ENCODE results near the gene PDGFB.

Gene PDGFB

GRCh38 chr22:39238966-39239505, 5.7 kb downstream of the PDGFB start:
- no peak for DNase-seq

GRCh38 chr22:39238561-39238960, 6.2 kb downstream of the PDGFB start:
- DNase-seq, result no peak

GRCh38 chr22:39238101-39238466, 6.7 kb downstream of the PDGFB start:
- DNase-seq, result no peak

GRCh38 chr22:39237318-39238100, 7.3 kb downstream of the PDGFB start:
- peak in 1 of 2 experiments; percentile 55 for DNase-seq

- DNase-seq, result peak in 1 of 2 experiments; percentile 27
Measured at GRCh38 chr22:39236321-39237317, 8.2 kb downstream of the PDGFB start.

- DNase-seq, result peak in 1 of 2 experiments; percentile 30
Measured at GRCh38 chr22:39234867-39235687, 9.7 kb downstream of the PDGFB start.

- no peak for DNase-seq
Measured at GRCh38 chr22:39234472-39234787, 10.4 kb downstream of the PDGFB start.

GRCh38 chr22:39233710-39234471, 10.9 kb downstream of the PDGFB start:
- no peak for DNase-seq

GRCh38 chr22:39232806-39233709, 11.7 kb downstream of the PDGFB start:
- DNase-seq, result no peak

GRCh38 chr22:39232246-39232645, 12.5 kb downstream of the PDGFB start:
- no peak for DNase-seq

GRCh38 chr22:39231197-39231950, 13.4 kb downstream of the PDGFB start:
- DNase-seq, result no peak

- no peak for DNase-seq
Measured at GRCh38 chr22:39230261-39231196, 14.3 kb downstream of the PDGFB start.

- DNase-seq, result no peak
Measured at GRCh38 chr22:39229688-39230260, 15.0 kb downstream of the PDGFB start.

GRCh38 chr22:39229075-39229474, 15.7 kb downstream of the PDGFB start:
- DNase-seq, result no peak

GRCh38 chr22:39227542-39228272, 17.1 kb downstream of the PDGFB start:
- no peak for DNase-seq

- no peak for DNase-seq
Measured at GRCh38 chr22:39226353-39226752, 18.4 kb downstream of the PDGFB start.

- no peak for DNase-seq
Measured at GRCh38 chr22:39225591-39225990, 19.2 kb downstream of the PDGFB start.

- no peak for DNase-seq
Measured at GRCh38 chr22:39224550-39224949, 20.2 kb downstream of the PDGFB start.
